SH-SY5Y (cell line): Measurements from ENCODE around the gene RC3H2.

Experiments
- GATA2 ChIP-seq: IDR thresholded peaks from 2 replicates; pipeline ENCODE4 v1.6.1; 2011; ENCODE audit warnings: mild to moderate bottlenecking, low read depth, low read length
- GATA3 ChIP-seq: IDR thresholded peaks from 2 replicates; pipeline ENCODE4 v1.6.1; 2011; ENCODE audit warnings: low read depth, mild to moderate bottlenecking, low read length, moderate library complexity

DNA sequence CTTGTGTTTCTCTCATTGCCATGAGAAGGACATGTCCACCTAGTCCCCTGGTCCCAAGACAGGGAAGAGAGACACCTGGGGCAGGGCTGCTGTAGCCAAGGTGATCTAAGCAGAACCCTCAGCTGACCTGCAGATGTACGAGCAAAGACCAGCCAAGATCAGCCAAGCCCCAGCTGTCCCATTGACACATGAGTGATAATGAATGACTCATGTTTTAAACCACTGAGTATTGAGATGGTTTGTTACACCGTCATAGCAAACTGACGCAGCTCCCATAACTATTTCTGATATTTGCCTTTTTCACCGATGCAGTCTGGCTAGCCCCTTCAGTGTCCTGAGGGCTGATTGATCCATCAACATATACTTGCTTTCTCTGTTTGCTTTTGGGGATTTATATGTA, 98.5 kb downstream of the RC3H2 start:
- TF ChIP-seq GATA2: no peak
- no peak for TF ChIP-seq GATA3
